Measurements from ENCODE around the gene TXN2. TPM values are rescaled to one million over a fixed set of nuclear protein-coding genes. Genes with fewer than 3 reads are reported as not detected.
"Not testable (repeated sequence)": the region's sequence is repeated elsewhere in the genome, so short reads cannot be mapped to it uniquely, and the experiment has no call there.

Gene TXN2
- polyA plus RNA-seq, 1 experiment = 157 TPM

GRCh38 chr22:36520423-36520822, 39.0 kb upstream of the TXN2 start:
- TF ChIP-seq CTCF (IDR thresholded peaks at IDR 0.05; ENCODE audit: low read depth, low read length) = no peak
- Histone ChIP-seq H3K4me3 (ENCODE audit: low read depth, low read length) (no peak overlapping the region), H3K27ac (ENCODE audit: low read depth, low read length) (no peak overlapping the region), H3K27me3 (ENCODE audit: control insufficient read depth, insufficient read depth, low read length) (no peaks in the 10 kb centered on the region), H3K9me3 (ENCODE audit: control insufficient read depth, insufficient read depth, low read length) (no peaks in the 10 kb centered on the region)
- CTCF ChIA-PET = interaction anchor here (1.7 kb wide), 1 partner anchor 336 kb away, joined by 4 read pairs; no protein-coding TSS in a partner anchor
- DNase-seq (ENCODE audit: low read depth, low spot score) = no peak
- POLR2A ChIA-PET = interaction anchor here (1.3 kb wide), 1 partner anchor 9 kb away, joined by 8 read pairs; no protein-coding TSS in a partner anchor

- H3K27me3 ChIP-seq (ENCODE audit: control insufficient read depth, insufficient read depth, low read length); POLR2A ChIA-PET; H3K27ac ChIP-seq (ENCODE audit: low read depth, low read length); DNase-seq (ENCODE audit: low read depth, low spot score); H3K9me3 ChIP-seq (ENCODE audit: control insufficient read depth, insufficient read depth, low read length); H3K4me3 ChIP-seq (ENCODE audit: low read depth, low read length); CTCF ChIA-PET: not testable (repeated sequence)
These were observed 38.5 kb upstream of the TXN2 start for GRCh38 chr22:36519906-36520305.

- CTCF ChIA-PET = no interaction called here
- POLR2A ChIA-PET = no interaction called here
- H3K27me3 ChIP-seq (ENCODE audit: control insufficient read depth, insufficient read depth, low read length) = no peaks in the 10 kb centered on the region
- no peak overlapping the region for H3K4me3 ChIP-seq (ENCODE audit: low read depth, low read length)
- no peak for TF ChIP-seq CTCF (IDR thresholded peaks at IDR 0.05; ENCODE audit: low read depth, low read length)
- DNase-seq (ENCODE audit: low read depth, low spot score) = no peak
- H3K27ac ChIP-seq (ENCODE audit: low read depth, low read length) = no peak overlapping the region
- H3K9me3 ChIP-seq (ENCODE audit: control insufficient read depth, insufficient read depth, low read length) = no peaks in the 10 kb centered on the region
These were observed 33.3 kb upstream of the TXN2 start for GRCh38 chr22:36514766-36515165.

- no peak for TF ChIP-seq CTCF (IDR thresholded peaks at IDR 0.05; ENCODE audit: low read depth, low read length)
- POLR2A ChIA-PET = no interaction called here
- no peak overlapping the region for H3K27ac ChIP-seq (ENCODE audit: low read depth, low read length)
- no peak overlapping the region for H3K4me3 ChIP-seq (ENCODE audit: low read depth, low read length)
- no peak for DNase-seq (ENCODE audit: low read depth, low spot score)
- no peaks in the 10 kb centered on the region for H3K27me3 ChIP-seq (ENCODE audit: control insufficient read depth, insufficient read depth, low read length)
- H3K9me3 ChIP-seq (ENCODE audit: control insufficient read depth, insufficient read depth, low read length) = no peaks in the 10 kb centered on the region
- CTCF ChIA-PET = no interaction called here
These were observed 31.6 kb upstream of the TXN2 start for GRCh38 chr22:36512991-36513390.

- Histone ChIP-seq H3K27me3 (ENCODE audit: control insufficient read depth, insufficient read depth, low read length) (no peaks in the 10 kb centered on the region), H3K27ac (ENCODE audit: low read depth, low read length) (no peak overlapping the region), H3K4me3 (ENCODE audit: low read depth, low read length) (no peak overlapping the region), H3K9me3 (ENCODE audit: control insufficient read depth, insufficient read depth, low read length) (no peaks in the 10 kb centered on the region)
- TF ChIP-seq CTCF (IDR thresholded peaks at IDR 0.05; ENCODE audit: low read depth, low read length) = no peak
- CTCF ChIA-PET = interaction anchor here (3.2 kb wide), 1 partner anchor 262 kb away, joined by 20 read pairs; no protein-coding TSS in a partner anchor
- POLR2A ChIA-PET = interaction anchor here (0.5 to 1.7 kb wide), 4 partner anchors 9 to 976 kb away, joined by 3 to 8 read pairs (median 6); no protein-coding TSS in a partner anchor
- DNase-seq (ENCODE audit: low read depth, low spot score) = no peak
These were observed 30.9 kb upstream of the TXN2 start for GRCh38 chr22:36512333-36512732.
